GM12873 (cell line): ENCODE results near the gene STRA8.

ENCODE experiments used
- CTCF ChIP-seq: IDR thresholded peaks from 2 replicates; pipeline ENCODE4 v1.5.1; 2012; ENCODE audit warnings: low read depth, mild to moderate bottlenecking, moderate library complexity, low read length, control low read depth; ENCODE audit not compliant: insufficient read depth; ENCODE audit errors: missing control alignments

Gene STRA8

GRCh38 chr7:135272303-135272702, 38.7 kb downstream of the STRA8 start:
- no peak for TF ChIP-seq CTCF

GRCh38 chr7:135273581-135273980, 39.9 kb downstream of the STRA8 start:
- no peak for TF ChIP-seq CTCF

GRCh38 chr7:135274495-135275268, 41.0 kb downstream of the STRA8 start:
- peak; percentile 90 for TF ChIP-seq CTCF

GRCh38 chr7:135275971-135276580, 42.4 kb downstream of the STRA8 start:
- no peak for TF ChIP-seq CTCF

GRCh38 chr7:135277161-135277560, 43.5 kb downstream of the STRA8 start:
- no peak for TF ChIP-seq CTCF

GRCh38 chr7:135281363-135281949, 47.8 kb downstream of the STRA8 start:
- TF ChIP-seq CTCF, result peak; percentile 96

GRCh38 chr7:135282561-135283254, 49.1 kb downstream of the STRA8 start:
- no peak for TF ChIP-seq CTCF
